ENCODE results near the gene BAD.

BAD gene

GRCh38 chr11:64258356-64258755 is 26.1 kb downstream of the BAD start:
- TF ChIP-seq CTCF (IDR thresholded peaks at IDR 0.05; ENCODE audit: low read length, missing control alignments) = no peak
- DNase-seq (ENCODE audit: low read depth) = no peak
- H3K4me3 ChIP-seq (replicated peaks; ENCODE audit: low read depth, low read length) = no peak overlapping the region

- no peak for DNase-seq (ENCODE audit: low read depth)
- no peak overlapping the region for H3K4me3 ChIP-seq (replicated peaks; ENCODE audit: low read depth, low read length)
- TF ChIP-seq CTCF (IDR thresholded peaks at IDR 0.05; ENCODE audit: low read length, missing control alignments) = no peak
These were observed 28.2 kb downstream of the BAD start for GRCh38 chr11:64256300-64256699.

DNA sequence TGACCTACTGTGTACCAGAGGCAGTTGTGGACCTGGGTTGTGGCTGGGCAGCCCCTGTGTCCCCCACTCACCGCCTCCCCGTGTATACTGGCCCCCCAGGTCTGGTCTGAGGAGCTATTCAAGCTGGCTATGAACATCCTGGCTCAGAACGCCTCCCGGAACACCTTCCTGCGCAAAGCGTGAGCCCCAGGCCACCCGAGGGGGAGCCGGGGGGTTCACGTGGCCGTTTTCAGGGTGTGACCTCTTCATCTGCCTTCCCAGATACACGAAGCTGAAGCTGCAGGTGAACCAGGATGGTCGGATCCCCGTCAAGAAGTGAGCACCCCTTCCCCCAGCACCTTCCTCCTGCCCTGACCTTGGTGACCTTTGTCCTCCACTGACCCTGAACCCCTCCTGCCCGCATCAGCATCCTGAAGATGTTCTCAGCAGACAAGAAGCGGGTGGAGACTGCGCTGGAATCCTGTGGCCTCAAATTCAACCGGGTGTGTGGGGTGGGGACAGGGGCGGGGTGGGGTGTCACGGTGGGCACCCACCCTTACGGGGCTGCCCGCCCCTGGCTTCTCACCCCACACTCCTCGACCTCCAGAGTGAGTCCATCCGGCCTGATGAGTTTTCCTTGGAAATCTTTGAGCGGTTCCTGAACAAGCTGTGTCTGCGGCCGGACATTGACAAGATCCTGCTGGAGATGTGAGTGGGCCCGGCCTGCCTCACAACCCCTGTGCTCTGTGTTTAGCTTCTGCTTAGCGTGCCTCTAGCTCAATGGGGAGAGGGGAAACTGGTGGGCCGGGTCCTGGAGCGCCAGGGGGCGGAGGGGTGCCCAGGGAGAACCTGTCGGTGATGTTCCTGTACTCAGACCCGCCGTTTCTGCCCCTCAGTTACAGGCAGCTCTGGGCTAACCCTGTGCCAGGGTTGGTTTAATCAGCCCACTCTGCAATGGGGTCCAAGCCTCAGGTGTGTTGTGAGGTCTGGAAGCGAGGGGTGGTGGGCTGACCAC is 29.0 kb downstream of the BAD start:
- no peak for TF ChIP-seq CTCF (IDR thresholded peaks at IDR 0.05; ENCODE audit: low read length, missing control alignments)
- no peak overlapping the region for H3K4me3 ChIP-seq (replicated peaks; ENCODE audit: low read depth, low read length)
- no peak for DNase-seq (ENCODE audit: low read depth)

DNA sequence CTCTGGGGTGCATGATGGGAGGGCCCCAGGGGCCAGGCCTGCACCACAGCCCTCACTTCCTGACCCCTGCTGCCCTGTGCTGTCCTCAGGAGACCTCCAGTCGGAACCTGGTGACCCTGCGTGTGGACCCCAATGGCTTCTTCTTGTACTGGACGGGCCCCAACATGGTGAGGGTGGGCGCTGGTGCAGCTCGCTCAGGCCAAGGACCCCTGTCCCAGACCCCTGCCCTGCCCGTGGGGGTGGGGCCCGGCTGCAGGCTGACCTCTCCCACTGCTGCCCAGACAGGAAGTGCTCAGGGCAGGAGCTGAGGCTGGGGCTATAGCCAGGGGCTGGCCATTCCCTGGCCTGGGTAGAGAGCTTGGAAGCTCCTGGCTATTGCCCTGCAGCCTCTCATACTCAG is 30.1 kb downstream of the BAD start:
- no peak for TF ChIP-seq CTCF (IDR thresholded peaks at IDR 0.05; ENCODE audit: low read length, missing control alignments)
- DNase-seq (ENCODE audit: low read depth) = no peak
- H3K4me3 ChIP-seq (replicated peaks; ENCODE audit: low read depth, low read length) = no peak overlapping the region

- no peak overlapping the region for H3K4me3 ChIP-seq (replicated peaks; ENCODE audit: low read depth, low read length)
- no peak for TF ChIP-seq CTCF (IDR thresholded peaks at IDR 0.05; ENCODE audit: low read length, missing control alignments)
- DNase-seq (ENCODE audit: low read depth) = no peak
These were observed 31.0 kb downstream of the BAD start for GRCh38 chr11:64253481-64253880.

- TF ChIP-seq CTCF (IDR thresholded peaks at IDR 0.05; ENCODE audit: low read length, missing control alignments) = no peak
- no peak for DNase-seq (ENCODE audit: low read depth)
- H3K4me3 ChIP-seq (replicated peaks; ENCODE audit: low read depth, low read length) = peak overlapping the region; percentile 85
These were observed 31.4 kb downstream of the BAD start for GRCh38 chr11:64253043-64253442.

All from fibroblast of pulmonary artery (primary cell).